GM19372 (cell line): ENCODE data around the gene EBP.

Experiments used
- ATAC-seq: cut with Tn5 transposase; IDR thresholded peaks from one replicate; pipeline ENCODE4 v1.9.1; 2021; ENCODE audit warnings: mild to moderate bottlenecking, low read depth, moderate library complexity; ENCODE audit not compliant: unreplicated experiment

Gene EBP

DNA sequence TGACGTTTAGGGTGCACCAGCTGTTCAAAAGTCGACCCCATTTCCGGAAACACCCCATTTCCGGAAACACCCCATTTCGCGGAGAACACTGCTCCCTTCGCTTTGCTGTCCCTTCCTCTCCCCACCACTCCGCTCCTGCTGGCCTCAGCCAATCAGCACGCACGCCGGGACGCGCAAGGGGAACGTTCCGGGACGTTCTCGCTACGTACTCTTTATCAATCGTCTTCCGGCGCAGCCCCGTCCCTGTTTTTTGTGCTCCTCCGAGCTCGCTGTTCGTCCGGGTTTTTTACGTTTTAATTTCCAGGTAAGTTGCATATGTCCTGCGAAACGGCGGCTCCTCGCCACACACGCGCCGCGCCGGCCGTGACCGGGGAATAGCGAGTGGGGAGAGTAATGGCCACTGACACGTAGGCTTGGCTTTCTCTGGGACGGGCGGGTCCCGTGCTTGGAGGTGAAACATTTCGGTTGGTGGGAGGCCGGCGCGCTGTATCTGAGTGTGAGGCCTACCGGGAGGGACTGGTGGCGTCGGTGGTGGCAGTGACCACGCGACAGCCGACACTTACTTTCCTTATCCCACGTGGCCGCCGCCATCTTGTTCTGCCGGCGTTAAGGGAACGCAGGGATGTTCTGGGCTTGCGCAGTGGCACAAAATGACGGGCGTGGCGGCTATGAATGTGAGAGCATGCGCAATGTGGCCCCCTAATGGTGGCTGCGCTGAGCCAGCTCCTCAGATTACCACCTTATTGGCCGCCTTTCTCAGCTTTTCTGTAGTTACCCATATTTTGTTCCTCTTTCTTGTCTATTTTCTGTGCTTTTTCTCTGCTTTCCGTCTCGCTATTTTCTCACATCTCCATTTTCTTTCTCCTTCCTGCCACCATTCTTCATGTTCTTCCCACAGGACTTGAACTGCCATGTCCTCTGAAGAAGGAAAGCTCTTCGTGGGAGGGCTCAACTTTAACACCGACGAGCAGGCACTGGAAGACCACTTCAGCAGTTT, 53.0 kb downstream of the EBP start, which contains the start of gene RBM3:
Gene RBM3 (plus strand): TSS at position 215 of the 997 bp plus-strand sequence. CDS start 697 bp downstream, at position 912.
- ATAC-seq: peak; percentile 92

DNA sequence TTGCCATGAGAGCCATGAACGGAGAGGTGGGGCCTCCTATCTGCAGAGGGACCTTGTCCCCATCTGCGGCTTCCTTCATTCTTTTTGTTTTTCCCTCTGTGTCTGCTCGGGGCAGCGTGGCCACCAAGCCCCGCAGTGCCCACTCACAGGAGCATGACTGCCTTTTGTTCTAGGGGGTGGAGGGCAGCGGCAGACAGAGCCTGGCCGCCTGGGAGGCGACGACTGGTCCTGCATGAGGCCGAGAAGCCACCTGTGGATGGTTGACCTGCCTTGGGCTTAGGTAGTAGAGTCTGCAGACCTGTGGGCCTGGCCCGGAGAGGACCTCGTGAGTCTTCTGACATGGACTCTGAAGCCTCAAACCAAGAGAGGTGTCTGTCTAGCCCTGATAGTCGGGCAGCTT, 54.0 kb downstream of the EBP start:
- ATAC-seq: no peak

DNA sequence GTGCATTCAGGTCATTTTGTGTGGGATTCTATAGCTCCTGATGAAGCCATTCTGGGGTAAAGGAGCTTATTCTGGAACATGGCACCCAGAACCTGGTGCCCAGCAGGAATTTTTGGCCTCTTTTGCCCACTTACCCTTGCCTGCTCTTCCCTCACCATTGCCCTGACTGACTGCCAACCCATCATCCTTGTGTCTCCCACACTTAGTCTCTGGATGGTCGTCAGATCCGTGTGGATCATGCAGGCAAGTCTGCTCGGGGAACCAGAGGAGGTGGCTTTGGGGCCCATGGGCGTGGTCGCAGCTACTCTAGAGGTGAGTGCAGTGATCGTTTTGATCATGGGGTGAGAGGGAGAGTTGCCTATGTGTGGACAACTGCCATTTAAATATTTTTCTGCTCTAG, 54.5 kb downstream of the EBP start:
- ATAC-seq: no peak
